Loucy (cell line): Measurements from ENCODE around the gene PITRM1.

Experiments
- CTCF ChIP-seq: fragments of 200-600 bp; sonication (generic); conservative IDR thresholded peaks from 2 replicates; pipeline ENCODE4 v1.5.1; 2014; ENCODE audit warnings: mild to moderate bottlenecking, antibody characterized with exemption, low read length
- EZH2phosphoT487 ChIP-seq: fragments of 200-600 bp; IDR thresholded peaks from 2 replicates; pipeline ENCODE4 v1.6.1; 2018; ENCODE audit warnings: antibody characterized with exemption, mild to moderate bottlenecking, moderate library complexity, borderline replicate concordance

- TF ChIP-seq CTCF (no peak), EZH2phosphoT487 (no peak)
Measured at GRCh38 chr10:3090388-3090787, 82.2 kb downstream of the PITRM1 start.
